HG03066 (cell line): ENCODE data around the gene TUFT1.

Experiments used
- ATAC-seq: cut with Tn5 transposase; IDR thresholded peaks from one replicate; pipeline ENCODE4 v1.9.1; 2021; ENCODE audit warnings: low read depth; ENCODE audit not compliant: unreplicated experiment

TUFT1 gene

GRCh38 chr1:151535326-151536271 lies 4.5 kb upstream of the TUFT1 start:
- no peak for ATAC-seq

- ATAC-seq, result no peak
Measured at GRCh38 chr1:151536499-151536898, 3.6 kb upstream of the TUFT1 start.

GRCh38 chr1:151537112-151537511 lies 3.0 kb upstream of the TUFT1 start:
- no peak for ATAC-seq

DNA sequence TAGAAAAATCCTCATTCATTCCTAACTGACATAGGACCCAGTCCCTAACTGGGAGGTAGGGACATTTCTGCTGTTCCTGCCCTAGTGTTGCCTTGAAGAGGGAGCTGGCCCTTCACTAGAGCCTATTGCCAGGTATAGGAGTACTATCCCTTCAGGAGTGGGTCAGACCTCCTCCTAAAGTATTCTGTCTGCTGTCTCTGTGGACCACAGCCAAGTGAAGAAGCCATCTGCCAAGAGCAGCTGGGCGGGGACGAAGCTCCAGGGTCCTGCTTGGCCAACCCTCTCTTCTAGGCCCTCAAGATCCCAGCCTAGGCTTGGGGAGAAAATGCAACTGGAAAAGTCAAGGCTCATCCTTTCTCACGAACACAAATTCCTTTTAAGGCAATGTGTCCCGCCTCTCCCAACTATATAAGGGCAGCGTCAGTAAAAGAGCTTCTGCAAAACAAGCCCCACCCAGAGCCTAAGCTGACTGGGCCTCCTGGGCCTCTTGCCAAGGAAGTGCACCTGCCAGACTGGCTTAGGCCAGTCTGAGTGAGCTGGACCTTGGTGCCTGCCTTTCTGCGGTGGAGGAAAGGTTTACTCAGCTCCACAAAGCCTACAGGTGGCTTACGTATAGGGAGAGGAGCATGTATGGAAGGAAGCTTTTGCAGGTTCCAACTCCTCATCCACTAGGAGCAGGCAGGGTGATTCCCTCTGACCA lies 638 bp upstream of the TUFT1 start:
- peak; percentile 50 for ATAC-seq

DNA sequence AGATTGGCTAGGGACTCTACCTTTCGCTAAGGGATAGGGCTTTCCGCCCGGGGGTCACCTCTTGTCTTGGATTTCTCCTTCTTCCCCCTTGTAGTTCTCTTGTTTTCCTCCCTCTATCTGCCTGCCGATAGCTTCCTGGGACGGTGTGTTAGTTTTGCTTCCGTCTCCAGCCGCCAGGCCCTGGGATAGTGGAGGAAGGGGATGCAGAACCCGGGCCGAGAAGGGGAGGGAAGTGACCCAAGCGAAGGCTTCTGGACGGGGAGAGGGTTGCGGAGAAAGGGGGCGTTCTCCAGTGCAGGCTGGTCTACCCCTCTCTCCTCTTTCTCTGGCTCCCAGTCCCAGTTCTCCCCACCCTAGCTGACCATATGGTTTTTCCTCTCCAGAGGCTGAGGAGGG lies 871 bp downstream of the TUFT1 start:
- no peak for ATAC-seq

GRCh38 chr1:151541752-151542151 lies 1.6 kb downstream of the TUFT1 start:
- ATAC-seq, result no peak

- no peak for ATAC-seq
Measured at GRCh38 chr1:151542710-151543129, 2.6 kb downstream of the TUFT1 start.

- no peak for ATAC-seq
Measured at GRCh38 chr1:151545542-151545941, 5.4 kb downstream of the TUFT1 start.

DNA sequence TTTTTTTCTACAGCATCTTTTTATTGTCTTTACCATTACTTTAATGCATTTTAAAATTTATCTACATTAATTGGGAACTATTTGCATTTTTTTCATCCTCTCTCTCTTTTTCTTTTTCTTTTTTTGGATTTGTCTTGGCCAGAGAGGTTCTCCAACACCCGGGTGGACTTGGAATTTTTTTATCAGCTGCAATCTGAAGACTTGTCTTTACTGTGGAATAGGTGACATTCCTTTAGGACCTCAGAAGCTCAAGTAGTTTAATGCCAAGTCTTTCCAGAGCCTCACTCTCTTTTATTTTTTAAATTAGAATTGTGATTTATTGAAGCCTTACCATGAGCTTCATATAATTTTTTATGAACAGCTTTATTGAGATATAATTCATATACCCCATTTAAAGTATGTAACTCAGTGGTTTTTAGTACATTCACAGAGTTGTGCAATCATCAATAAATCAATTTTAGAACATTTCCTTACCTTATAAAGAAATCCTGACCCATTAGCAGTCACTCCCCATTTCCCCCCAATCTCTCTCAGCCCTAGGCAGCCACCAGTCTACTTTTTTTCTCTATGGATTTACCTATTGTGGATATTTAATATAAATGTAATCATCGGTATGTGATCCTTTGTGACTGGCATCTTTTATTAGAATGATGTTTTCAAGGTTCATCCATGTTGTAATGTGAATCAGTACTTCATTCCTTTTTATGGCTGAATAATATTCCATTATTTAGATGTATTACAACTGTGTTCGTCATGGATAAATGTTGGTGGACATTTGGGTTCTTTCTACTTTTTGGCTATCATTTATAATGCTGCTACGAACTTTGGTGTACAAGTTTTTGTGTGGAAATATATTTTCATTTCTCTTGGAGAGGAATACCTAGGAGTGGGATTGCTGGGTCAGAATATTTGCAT lies 6.2 kb downstream of the TUFT1 start:
- no peak for ATAC-seq

- ATAC-seq, result no peak
Measured at GRCh38 chr1:151547119-151547899, 7.2 kb downstream of the TUFT1 start.

GRCh38 chr1:151547900-151548230 lies 7.8 kb downstream of the TUFT1 start:
- ATAC-seq, result no peak

GRCh38 chr1:151549199-151549598 lies 9.1 kb downstream of the TUFT1 start:
- ATAC-seq, result no peak

- ATAC-seq, result no peak
Measured at GRCh38 chr1:151553659-151554058, 13.6 kb downstream of the TUFT1 start.

DNA sequence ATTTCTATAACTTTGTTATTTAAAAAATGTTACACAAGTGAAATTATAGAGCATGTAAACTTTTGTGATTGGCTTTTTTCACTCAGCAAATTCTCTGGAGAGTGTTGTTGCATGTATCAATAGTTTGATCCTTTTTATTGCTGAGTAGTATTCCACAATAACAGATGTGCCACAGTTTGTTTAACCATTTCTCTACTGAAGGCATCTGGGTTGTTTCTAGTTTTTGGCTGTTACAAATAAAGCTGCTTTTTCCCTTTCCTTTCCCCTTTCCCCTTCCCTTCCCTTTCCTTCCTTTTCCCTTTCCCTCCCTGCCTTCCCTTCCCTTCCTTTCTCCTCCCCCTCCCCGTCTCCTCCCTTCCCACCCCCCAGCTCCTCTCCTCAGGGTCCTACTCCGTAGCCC lies 15.9 kb downstream of the TUFT1 start:
- no peak for ATAC-seq

DNA sequence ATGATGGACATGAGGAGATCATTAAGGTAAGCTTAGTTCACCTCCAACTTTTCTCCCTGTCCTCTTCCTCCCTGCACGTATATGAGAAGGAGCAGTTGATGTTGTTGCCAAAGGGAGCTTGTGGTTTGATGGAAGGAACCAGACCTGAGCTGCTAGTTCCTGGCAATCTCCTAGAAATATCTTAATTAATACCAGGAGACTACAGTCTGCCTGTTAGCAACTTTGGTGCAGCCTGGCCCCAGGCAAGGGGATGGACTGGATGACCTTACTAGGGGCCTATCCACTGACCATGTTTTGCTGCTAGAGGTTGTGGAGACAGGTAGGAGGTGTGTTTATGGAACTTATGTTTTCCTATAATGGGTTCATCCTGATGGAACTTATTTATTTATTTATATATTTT lies 22.6 kb downstream of the TUFT1 start:
- no peak for ATAC-seq

- no peak for ATAC-seq
Measured at GRCh38 chr1:151563376-151563775, 23.3 kb downstream of the TUFT1 start.

DNA sequence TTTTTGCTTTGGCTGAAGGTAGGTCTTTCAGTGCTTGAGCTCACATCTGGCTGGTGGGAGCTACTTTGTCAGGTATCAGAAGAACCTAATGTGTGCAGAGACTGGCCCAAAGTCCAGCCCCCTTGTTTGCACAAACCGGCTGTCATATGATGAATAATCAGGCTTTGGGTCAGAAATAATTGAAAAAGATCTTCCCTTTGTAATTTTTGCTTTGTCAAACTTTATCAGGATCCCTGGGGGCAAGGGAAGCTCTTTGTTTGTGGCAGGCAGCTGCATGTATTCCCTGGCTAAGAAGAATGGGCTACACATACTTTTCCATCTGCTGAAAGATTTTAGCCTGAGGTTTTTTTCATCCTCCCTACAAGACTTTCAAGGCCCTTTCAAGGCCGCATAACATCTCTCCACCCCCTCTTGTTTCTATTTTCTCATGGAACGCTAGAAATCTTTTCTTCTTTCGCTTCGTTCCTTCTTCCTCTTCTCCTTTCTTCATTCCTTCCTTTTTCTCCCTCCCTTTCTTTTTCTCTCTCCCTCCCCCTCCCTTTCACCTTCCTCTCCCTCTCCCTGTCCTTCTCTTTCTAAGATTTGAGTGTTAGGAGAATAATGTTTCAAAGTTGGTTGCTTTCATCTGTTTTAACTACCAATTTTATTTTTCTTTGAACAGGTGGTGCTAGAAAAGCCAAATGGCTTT lies 25.5 kb downstream of the TUFT1 start:
- ATAC-seq, result no peak

DNA sequence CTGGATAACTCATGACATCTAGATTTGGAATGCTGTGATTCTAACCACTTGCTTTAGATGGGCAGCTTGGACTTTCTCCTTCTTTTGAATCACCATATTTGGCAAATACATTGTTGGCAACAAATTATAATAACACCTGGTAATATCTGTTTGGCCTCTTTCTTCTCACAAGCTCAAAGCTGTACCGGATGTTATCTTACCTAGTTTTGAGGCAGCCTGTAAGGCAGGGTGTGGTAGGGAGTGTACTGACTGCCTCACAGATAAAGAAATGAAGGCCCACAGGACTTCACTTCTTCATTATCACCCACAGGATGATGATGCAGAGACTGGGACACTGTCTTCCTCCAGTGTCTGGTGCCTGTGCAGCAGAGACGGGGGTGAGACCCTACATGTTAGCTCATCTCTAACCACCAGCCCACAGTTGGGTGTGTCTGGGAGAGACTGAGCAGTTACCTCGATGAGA lies 28.5 kb downstream of the TUFT1 start:
- no peak for ATAC-seq

- no peak for ATAC-seq
Measured at GRCh38 chr1:151570819-151571218, 30.7 kb downstream of the TUFT1 start.
